H1 (cell line): ENCODE measurements around the gene ALKAL2. TPM values are rescaled to one million over a fixed set of nuclear protein-coding genes. Genes with fewer than 3 reads are reported as not detected.

Source experiments
- CHD7 ChIP-seq: fragments of 300-600 bp; sonication (generic); IDR thresholded peaks from 2 replicates; pipeline ENCODE4 v1.7.1; 2012; ENCODE audit warnings: low read length, moderate library complexity, mild to moderate bottlenecking, inconsistent platforms; ENCODE audit not compliant: insufficient replicate concordance
- EZH2 ChIP-seq: fragments of 200-600 bp; sonication (generic); IDR thresholded peaks from 2 replicates; pipeline ENCODE4 v1.7.1; 2012; ENCODE audit warnings: low read depth, mild to moderate bottlenecking, moderate library complexity, low read length, inconsistent platforms; ENCODE audit not compliant: severe bottlenecking
- JUND ChIP-seq: IDR thresholded peaks from 2 replicates; pipeline ENCODE4 v1.6.1; 2011; ENCODE audit warnings: mild to moderate bottlenecking, improper control_type of control experiment, low read length
- MAFK ChIP-seq: IDR thresholded peaks from 2 replicates; pipeline ENCODE4 v1.6.1; 2012; ENCODE audit warnings: low read depth, mild to moderate bottlenecking, improper control_type of control experiment, low read length
- POLR2AphosphoS5 ChIP-seq: IDR thresholded peaks from 2 replicates; pipeline ENCODE4 v1.6.1; 2011; ENCODE audit warnings: low read depth, low read length
- RBBP5 ChIP-seq: IDR thresholded peaks from 2 replicates; pipeline ENCODE4 v1.7.1; 2012; ENCODE audit warnings: low read depth, mild to moderate bottlenecking, inconsistent platforms, low read length, moderate library complexity, borderline replicate concordance
- RNF2 ChIP-seq: fragments of 200-900, 300-1000 bp; sonication (generic); IDR thresholded peaks from 2 replicates; pipeline ENCODE4 v1.7.1; 2016; ENCODE audit warnings: borderline replicate concordance, low read depth, mild to moderate bottlenecking, antibody characterized with exemption, low read length; ENCODE audit not compliant: poor library complexity, severe bottlenecking; ENCODE audit errors: missing control alignments
- SP1 ChIP-seq: IDR thresholded peaks from 2 replicates; pipeline ENCODE4 v1.6.1; 2011; ENCODE audit warnings: low read depth, low read length
- SP4 ChIP-seq: IDR thresholded peaks from 2 replicates; pipeline ENCODE4 v1.6.1; 2012; ENCODE audit warnings: low read length, inconsistent platforms
- polyA plus RNA-seq, 7 experiments: library from polyadenylated mRNA; depleted of rRNA in 3 of 7; stranded (reverse) in 5 of 7; unstranded in 2 of 7; fragments of >200 nt in 5 of 7; fragments of 200-250 nt in 2 of 7; gene quantifications; 1 replicate in 5 of 7; 2 replicates in 1 of 7; 4 replicates in 1 of 7; pipeline versions ENCODE4 v1.2.1 to v1.2.3, GENCODE V29; 2011 to 2013; ENCODE audit warnings: missing spikeins in 2 of 7, mixed read lengths in 2 of 7
- total RNA-seq: library from RNA; stranded (reverse); fragmentation: NEBNext Ultra II Directional; extraction: Animal tissue kit (Norgen Biotek cat#: 25700); gene quantifications from 2 replicates; pipeline ENCODE4 v1.2.1, GENCODE V29; 2021

The ALKAL2 gene
- total and polyA plus RNA-seq, 2 of the 8 experiments (the other 6 are each of a cell fraction or from before 2014, with no cell fraction given): 4.6 to 11.5 TPM

GRCh38 chr2:264493-265468, 23.1 kb downstream of the ALKAL2 start, which contains the start of gene ACP1 (continued):
- TF ChIP-seq CHD7 (no peak), JUND (no peak), SP4 (no peak), SP1 (no peak), EZH2 (no peak), POLR2AphosphoS5 (peak; percentile 98), MAFK (no peak), RBBP5 (0 out of 2 replicates have a peak, but pooled peaks have one; percentile 66), RNF2 (no peak)
